HUES64 (cell line): ENCODE measurements around the gene ZNF292. TPM values are rescaled to one million over a fixed set of nuclear protein-coding genes. Genes with fewer than 3 reads are reported as not detected.
A peak's percentile ranks its signal among the peaks of the same experiment; 100 is the strongest.

Source experiments
- H3K27ac ChIP-seq: 2 replicates; pipeline ENCODE4 v1.7.0; 2013; ENCODE audit warnings: low read depth, low read length, inconsistent platforms
- H3K27me3 ChIP-seq: 2 replicates; pipeline ENCODE4 v1.6.1; 2013; ENCODE audit warnings: mild to moderate bottlenecking, low read length; ENCODE audit not compliant: insufficient read depth
- H3K36me3 ChIP-seq: 2 replicates; pipeline ENCODE4 v1.6.1; 2013; ENCODE audit warnings: mild to moderate bottlenecking, low read length; ENCODE audit not compliant: insufficient read depth
- H3K4me1 ChIP-seq: 2 replicates; pipeline ENCODE4 v1.6.1; 2013; ENCODE audit warnings: mild to moderate bottlenecking, low read length, moderate library complexity; ENCODE audit not compliant: insufficient read depth
- H3K4me3 ChIP-seq: 2 replicates; pipeline ENCODE4 v1.5.1; 2013; ENCODE audit warnings: mild to moderate bottlenecking, low read length, moderate library complexity
- H3K9ac ChIP-seq: 2 replicates; pipeline ENCODE4 v1.6.1; 2013; ENCODE audit warnings: mild to moderate bottlenecking, low read depth, low read length
- H3K9me3 ChIP-seq: 2 replicates; pipeline ENCODE4 v1.6.1; 2013; ENCODE audit warnings: low read depth, low read length; ENCODE audit not compliant: insufficient read depth
- WGBS: fragments of 150-250, 120-280 bp; methylation state at CpG from one replicate; pipeline ENCODE4 v1.1.7; 2013; ENCODE audit warnings: missing lambda C conversion rate; 5-methylcytosine and 5-hydroxymethylcytosine counted together
- polyA plus RNA-seq, 2 experiments: library from polyadenylated mRNA; stranded (reverse); fragments of 50-300 nt; gene quantifications; one replicate each; pipeline ENCODE4 v1.2.3, GENCODE V29; 2013

ZNF292 gene
- polyA plus RNA-seq (2013, experiment 1 of 2) = 12.3 TPM
- 13.7 TPM for polyA plus RNA-seq (2013, experiment 2 of 2)

GRCh38 chr6:87154993-87155841, at the start of gene ZNF292:
Gene ZNF292, plus strand, starts transcription at chr6:87155565. Its CDS starts 27 bp downstream, at chr6:87155592.
- Histone ChIP-seq H3K36me3 (peaks cover 4% of the 10 kb centered on the region; the same call in 1 of the 2 replicates), H3K4me3 (peak within 1 kb of the TSS; percentile 84), H3K27ac (peak within 1 kb of the TSS; percentile 86), H3K27me3 (peaks cover 16% of the 10 kb centered on the region), H3K9me3 (no peaks in the 10 kb centered on the region), H3K4me1 (peaks cover 23% of the 10 kb centered on the region), H3K9ac (peak within 1 kb of the TSS; percentile 95)
- WGBS = under 1% methylated on average over 74 of the region's 75 CpGs

GRCh38 chr6:87105823-87106222, 49.5 kb upstream of the ZNF292 start:
- Histone ChIP-seq H3K9ac (no peak overlapping the region), H3K9me3 (no peaks in the 10 kb centered on the region), H3K36me3 (no peaks in the 10 kb centered on the region), H3K27ac (no peak overlapping the region), H3K27me3 (no peaks in the 10 kb centered on the region), H3K4me1 (no peaks in the 10 kb centered on the region), H3K4me3 (no peak overlapping the region)

DNA sequence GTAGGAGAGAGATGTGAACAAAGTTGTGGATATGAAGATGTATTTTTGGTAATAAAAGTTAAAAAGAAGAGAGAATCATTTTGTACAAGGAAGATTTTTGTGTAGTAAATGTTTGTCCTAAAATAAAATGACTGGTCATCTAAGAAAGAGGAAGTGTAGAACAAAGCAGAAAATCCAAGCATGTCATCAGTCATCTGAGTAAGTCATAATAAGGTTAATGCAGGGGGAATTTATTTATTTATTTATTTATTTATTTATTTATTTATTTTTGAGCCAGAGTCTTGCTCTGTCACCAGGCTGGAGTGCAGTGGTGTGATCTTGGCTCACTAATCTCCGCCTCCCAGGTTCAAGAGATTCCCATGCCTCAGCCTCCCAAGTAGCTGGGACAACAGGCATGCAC, 44.7 kb upstream of the ZNF292 start:
- H3K4me3 ChIP-seq = no peak overlapping the region
- H3K9me3 ChIP-seq = no peaks in the 10 kb centered on the region
- no peaks in the 10 kb centered on the region for H3K27me3 ChIP-seq
- H3K27ac ChIP-seq = no peak overlapping the region
- peaks cover 9% of the 10 kb centered on the region; the same call in 1 of the 2 replicates for H3K4me1 ChIP-seq
- H3K9ac ChIP-seq = no peak overlapping the region
- H3K36me3 ChIP-seq = no peaks in the 10 kb centered on the region
- WGBS = 100% methylated on average over 1 of the region's 1 CpG

- H3K36me3 ChIP-seq = no peaks in the 10 kb centered on the region
- no peaks in the 10 kb centered on the region for H3K27me3 ChIP-seq
- no peaks in the 10 kb centered on the region for H3K9me3 ChIP-seq
- H3K27ac ChIP-seq = no peak overlapping the region; the same call in 1 of the 2 replicates
- peaks cover 10% of the 10 kb centered on the region; the same call in 1 of the 2 replicates for H3K4me1 ChIP-seq
- 72% methylated on average over 2 of the region's 2 CpGs for WGBS
- no peak overlapping the region for H3K4me3 ChIP-seq
- no peak overlapping the region for H3K9ac ChIP-seq
Observed at GRCh38 chr6:87115402-87116135, 39.8 kb upstream of the ZNF292 start.

GRCh38 chr6:87116922-87117321, 38.4 kb upstream of the ZNF292 start:
- H3K27me3 ChIP-seq = no peaks in the 10 kb centered on the region
- peaks cover 10% of the 10 kb centered on the region; the same call in 1 of the 2 replicates for H3K4me1 ChIP-seq
- H3K9me3 ChIP-seq = no peaks in the 10 kb centered on the region
- no peak overlapping the region for H3K27ac ChIP-seq
- H3K4me3 ChIP-seq = no peak overlapping the region
- H3K36me3 ChIP-seq = no peaks in the 10 kb centered on the region
- no peak overlapping the region for H3K9ac ChIP-seq
- 93% methylated on average over 2 of the region's 2 CpGs for WGBS

GRCh38 chr6:87118054-87118453, 37.3 kb upstream of the ZNF292 start:
- Histone ChIP-seq H3K9ac (no peak overlapping the region), H3K4me1 (peaks cover 10% of the 10 kb centered on the region; the same call in 1 of the 2 replicates), H3K36me3 (no peaks in the 10 kb centered on the region), H3K27ac (no peak overlapping the region), H3K9me3 (no peaks in the 10 kb centered on the region), H3K4me3 (no peak overlapping the region), H3K27me3 (no peaks in the 10 kb centered on the region)
- 98% methylated on average over 4 of the region's 4 CpGs for WGBS

- Histone ChIP-seq H3K27me3 (no peaks in the 10 kb centered on the region), H3K36me3 (no peaks in the 10 kb centered on the region), H3K9ac (no peak overlapping the region), H3K27ac (no peak overlapping the region), H3K4me3 (no peak overlapping the region), H3K4me1 (no peaks in the 10 kb centered on the region), H3K9me3 (no peaks in the 10 kb centered on the region)
- 97% methylated on average over 51 of the region's 51 CpGs for WGBS
Observed at GRCh38 chr6:87122477-87122876, 32.9 kb upstream of the ZNF292 start.

DNA sequence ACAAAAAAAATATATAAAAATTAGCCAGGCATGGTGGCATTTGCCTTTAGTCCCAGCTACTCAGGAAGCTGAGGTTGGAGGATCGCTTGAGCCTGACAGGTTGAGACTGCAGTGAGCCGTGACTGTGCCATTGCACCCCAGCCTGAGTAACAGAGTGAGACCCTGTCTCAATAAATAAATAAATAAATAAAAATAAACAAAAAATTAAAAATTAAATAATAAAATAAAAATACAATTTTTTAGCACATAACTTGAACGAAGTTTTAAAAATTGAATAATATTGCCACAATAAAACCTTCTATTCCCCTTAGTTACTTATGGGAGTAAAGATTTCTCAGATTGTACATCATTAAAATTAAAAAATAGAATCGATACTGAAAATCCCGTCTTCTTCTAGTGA, 31.3 kb upstream of the ZNF292 start:
- no peaks in the 10 kb centered on the region for H3K27me3 ChIP-seq
- H3K27ac ChIP-seq = no peak overlapping the region
- no peaks in the 10 kb centered on the region for H3K36me3 ChIP-seq
- no peaks in the 10 kb centered on the region for H3K4me1 ChIP-seq
- no peak overlapping the region for H3K4me3 ChIP-seq
- peaks cover 4% of the 10 kb centered on the region; the same call in 1 of the 2 replicates for H3K9me3 ChIP-seq
- no peak overlapping the region for H3K9ac ChIP-seq
- 99% methylated on average over 4 of the region's 5 CpGs for WGBS

GRCh38 chr6:87126501-87126900, 28.9 kb upstream of the ZNF292 start:
- no peaks in the 10 kb centered on the region for H3K27me3 ChIP-seq
- 25% methylated on average over 1 of the region's 1 CpG for WGBS
- peaks cover 4% of the 10 kb centered on the region; the same call in 1 of the 2 replicates for H3K9me3 ChIP-seq
- no peak overlapping the region for H3K27ac ChIP-seq
- no peaks in the 10 kb centered on the region for H3K36me3 ChIP-seq
- no peak overlapping the region for H3K4me3 ChIP-seq
- no peaks in the 10 kb centered on the region for H3K4me1 ChIP-seq
- H3K9ac ChIP-seq = no peak overlapping the region

DNA sequence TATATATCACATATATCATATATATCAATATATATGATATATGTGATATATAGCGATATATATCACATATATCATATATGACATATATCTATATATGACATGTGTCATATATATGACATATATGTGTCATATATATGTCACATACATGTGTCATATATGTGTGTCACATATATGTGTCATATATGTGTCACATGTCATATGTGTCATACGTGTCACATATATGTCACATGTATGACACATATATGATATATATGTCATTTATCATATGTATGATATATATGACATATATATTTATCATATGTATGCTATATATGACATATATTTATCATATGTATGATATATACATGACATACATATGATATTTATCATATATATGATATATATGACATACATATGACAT, 27.6 kb upstream of the ZNF292 start:
- no peak overlapping the region for H3K9ac ChIP-seq
- H3K4me1 ChIP-seq = no peaks in the 10 kb centered on the region
- no peaks in the 10 kb centered on the region for H3K27me3 ChIP-seq
- H3K27ac ChIP-seq = no peak overlapping the region
- H3K9me3 ChIP-seq = peaks cover 4% of the 10 kb centered on the region; the same call in 1 of the 2 replicates
- no CpG with 5 or more reads among the region's 2 CpGs for WGBS
- no peaks in the 10 kb centered on the region for H3K36me3 ChIP-seq
- no peak overlapping the region for H3K4me3 ChIP-seq

- no peaks in the 10 kb centered on the region for H3K27me3 ChIP-seq
- no peak overlapping the region for H3K27ac ChIP-seq
- no peaks in the 10 kb centered on the region for H3K4me1 ChIP-seq
- no peaks in the 10 kb centered on the region for H3K36me3 ChIP-seq
- 54% methylated on average over 1 of the region's 1 CpG for WGBS
- no peak overlapping the region for H3K4me3 ChIP-seq
- no peak overlapping the region for H3K9ac ChIP-seq
- peaks cover 9% of the 10 kb centered on the region for H3K9me3 ChIP-seq
Observed at GRCh38 chr6:87136963-87137362, 18.4 kb upstream of the ZNF292 start.
